Measurements from ENCODE around the gene CCL16.

GRCh38 chr17:35998018-35998545 lies 16.8 kb upstream of the CCL16 start:
- TF ChIP-seq CTCF (IDR thresholded peaks at IDR 0.05) (no peak), EP300 (IDR thresholded peaks at IDR 0.05) (no peak)
